Measurements from ENCODE around the gene MCHR1.
"Not testable (repeated sequence)": the region's sequence is repeated elsewhere in the genome, so short reads cannot be mapped to it uniquely, and the experiment has no call there.

The MCHR1 gene

DNA sequence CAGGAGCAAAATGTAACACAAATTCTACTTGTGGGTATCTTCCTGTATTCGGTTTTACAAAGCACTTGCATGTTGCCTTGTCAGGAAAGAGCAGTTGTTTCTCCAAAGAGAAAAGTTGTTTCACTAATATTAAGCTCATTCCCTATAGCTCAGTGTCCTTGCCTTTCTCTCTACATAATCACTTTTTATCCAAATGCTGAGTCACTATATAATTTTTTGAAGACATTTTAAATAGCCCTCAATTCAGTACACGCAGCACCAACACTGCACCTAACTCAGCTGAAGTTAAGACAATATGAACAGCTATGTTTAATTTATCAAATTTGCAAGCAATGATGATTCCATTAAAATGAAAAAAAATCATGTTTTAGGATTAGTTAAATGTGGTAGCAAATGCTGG, 28.2 kb upstream of the MCHR1 start:
- H3K27ac ChIP-seq, result no peak overlapping the region
- TF ChIP-seq, protein P1, sequence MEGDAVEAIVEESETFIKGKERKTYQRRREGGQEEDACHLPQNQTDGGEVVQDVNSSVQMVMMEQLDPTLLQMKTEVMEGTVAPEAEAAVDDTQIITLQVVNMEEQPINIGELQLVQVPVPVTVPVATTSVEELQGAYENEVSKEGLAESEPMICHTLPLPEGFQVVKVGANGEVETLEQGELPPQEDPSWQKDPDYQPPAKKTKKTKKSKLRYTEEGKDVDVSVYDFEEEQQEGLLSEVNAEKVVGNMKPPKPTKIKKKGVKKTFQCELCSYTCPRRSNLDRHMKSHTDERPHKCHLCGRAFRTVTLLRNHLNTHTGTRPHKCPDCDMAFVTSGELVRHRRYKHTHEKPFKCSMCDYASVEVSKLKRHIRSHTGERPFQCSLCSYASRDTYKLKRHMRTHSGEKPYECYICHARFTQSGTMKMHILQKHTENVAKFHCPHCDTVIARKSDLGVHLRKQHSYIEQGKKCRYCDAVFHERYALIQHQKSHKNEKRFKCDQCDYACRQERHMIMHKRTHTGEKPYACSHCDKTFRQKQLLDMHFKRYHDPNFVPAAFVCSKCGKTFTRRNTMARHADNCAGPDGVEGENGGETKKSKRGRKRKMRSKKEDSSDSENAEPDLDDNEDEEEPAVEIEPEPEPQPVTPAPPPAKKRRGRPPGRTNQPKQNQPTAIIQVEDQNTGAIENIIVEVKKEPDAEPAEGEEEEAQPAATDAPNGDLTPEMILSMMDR (conservative IDR thresholded peaks at IDR 0.05), result no peak

DNA sequence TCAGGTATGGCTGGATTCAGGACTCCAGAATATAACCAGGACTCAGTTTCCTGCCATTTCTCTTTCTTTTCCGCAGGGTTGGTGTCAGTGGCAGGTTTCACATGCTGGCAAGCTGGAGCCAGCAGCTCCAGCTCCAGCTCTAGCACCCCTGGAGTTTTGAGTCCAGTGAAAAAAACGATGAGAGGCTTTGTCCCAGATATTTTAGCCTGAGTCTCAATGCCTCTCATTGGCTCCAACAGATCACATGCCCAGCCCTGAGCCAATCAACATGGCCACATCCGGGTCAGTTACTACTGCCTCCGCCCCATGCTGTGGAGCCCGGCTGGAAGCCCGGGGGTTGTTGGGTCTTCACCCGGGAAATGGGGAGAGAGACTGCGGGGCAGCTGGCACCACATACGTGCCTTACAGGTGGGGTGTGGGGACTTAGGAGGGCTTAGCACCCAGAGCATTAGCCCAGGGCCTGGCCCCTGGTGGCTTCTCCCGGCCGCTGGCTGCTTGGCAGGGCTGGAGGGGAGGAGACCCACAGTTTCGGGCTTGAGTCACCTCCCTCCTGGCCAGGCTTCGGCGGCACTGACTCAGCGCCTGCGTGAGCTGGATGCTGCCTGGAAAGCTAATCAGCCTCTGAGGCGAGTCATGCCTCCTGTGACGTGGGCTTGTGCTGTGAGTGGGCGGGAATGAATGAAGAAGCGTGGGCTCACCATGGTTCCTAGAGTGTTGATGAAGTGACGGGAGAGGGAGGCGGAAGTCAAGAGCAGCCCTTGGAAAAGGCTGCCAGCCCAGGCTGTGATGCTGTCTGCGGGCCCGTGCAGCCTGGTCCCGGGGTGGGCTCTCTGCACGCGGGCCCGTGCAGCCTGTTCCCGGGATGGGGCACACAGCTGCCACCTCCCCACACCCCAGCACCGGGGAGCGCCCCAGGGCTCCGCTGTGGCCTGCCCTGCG, 27.5 kb upstream of the MCHR1 start:
- no peak overlapping the region for H3K27ac ChIP-seq
- TF ChIP-seq, protein P1 (conservative IDR thresholded peaks at IDR 0.05), result no peak

DNA sequence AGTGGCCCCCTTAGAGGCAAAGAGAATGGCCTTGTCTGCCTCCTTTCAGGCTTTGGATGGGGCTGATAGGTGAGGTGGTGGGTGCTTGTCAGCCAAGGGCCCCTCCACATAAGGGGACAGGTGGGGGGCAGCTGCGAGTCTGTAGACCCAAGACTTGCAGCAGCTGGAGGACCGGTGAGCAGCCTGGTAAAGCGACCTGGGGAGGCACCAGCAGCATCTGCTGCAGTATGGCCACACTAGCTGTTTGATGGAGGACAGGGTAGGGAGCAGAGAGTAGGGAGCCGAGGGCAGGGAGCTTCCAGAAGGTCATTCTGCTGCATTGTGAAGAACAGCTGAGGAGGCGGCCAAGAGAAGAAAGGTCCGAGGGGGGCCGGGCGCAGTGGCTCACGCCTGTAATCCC, 25.9 kb upstream of the MCHR1 start:
- TF ChIP-seq, protein P1 (conservative IDR thresholded peaks at IDR 0.05), result no peak

DNA sequence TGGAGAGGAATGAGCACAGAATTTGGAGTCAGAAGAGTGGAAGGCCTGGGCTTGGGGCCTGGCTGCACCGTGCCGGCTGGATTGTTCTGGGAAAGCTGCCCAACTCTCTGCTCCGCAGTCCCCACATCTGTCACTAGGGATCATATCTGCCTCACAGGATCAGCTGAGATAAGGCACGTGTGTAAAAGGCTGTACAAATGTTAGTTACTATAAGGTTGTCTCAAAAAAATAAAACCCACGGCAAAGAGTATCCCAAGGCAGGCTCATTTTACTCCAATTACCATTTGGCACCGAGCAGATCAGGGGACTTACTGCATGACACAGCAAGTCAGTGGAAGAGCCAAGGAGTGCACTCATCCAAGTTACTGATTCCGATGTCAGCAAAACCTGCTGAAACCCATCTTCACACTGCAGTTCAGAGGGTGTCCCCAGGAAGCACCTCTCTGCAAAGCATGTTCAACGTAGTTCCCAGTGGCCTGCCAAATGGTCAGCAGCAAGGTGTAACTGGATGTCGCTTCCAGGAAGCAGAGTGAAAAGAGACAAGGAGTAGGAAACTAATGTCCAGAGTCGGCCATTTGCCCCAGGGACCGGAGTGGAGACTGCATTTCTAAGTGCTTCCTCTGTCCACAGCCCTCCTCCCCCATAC, 24.6 kb upstream of the MCHR1 start:
- peak overlapping the region; percentile 93 for H3K27ac ChIP-seq
- TF ChIP-seq, protein P1 (conservative IDR thresholded peaks at IDR 0.05), result peak; percentile 42

More for the DNA sequence above, 25.9 kb upstream of the MCHR1 start:
- H3K27ac ChIP-seq, result peak overlapping the region; percentile 93

DNA sequence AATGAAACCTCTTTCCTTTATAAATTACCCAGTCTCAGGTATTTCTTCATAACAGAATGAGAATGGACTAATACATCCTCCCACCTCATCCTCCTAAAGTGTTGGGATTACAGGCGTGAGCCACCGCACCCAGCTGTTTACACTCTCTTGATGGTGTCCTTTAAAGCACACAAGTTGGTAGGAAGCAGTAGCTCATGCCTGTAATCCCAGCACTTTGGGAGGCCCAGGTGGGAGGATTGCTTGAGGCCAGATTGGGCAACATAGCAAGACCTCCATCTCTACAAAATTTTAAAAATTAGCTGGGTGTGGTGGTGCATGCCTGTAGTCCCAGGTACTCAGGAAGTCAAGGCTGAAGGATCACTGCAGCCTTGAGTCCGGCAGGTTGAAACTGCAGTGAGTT, 23.3 kb upstream of the MCHR1 start:
- peak overlapping the region; percentile 93 for H3K27ac ChIP-seq

DNA sequence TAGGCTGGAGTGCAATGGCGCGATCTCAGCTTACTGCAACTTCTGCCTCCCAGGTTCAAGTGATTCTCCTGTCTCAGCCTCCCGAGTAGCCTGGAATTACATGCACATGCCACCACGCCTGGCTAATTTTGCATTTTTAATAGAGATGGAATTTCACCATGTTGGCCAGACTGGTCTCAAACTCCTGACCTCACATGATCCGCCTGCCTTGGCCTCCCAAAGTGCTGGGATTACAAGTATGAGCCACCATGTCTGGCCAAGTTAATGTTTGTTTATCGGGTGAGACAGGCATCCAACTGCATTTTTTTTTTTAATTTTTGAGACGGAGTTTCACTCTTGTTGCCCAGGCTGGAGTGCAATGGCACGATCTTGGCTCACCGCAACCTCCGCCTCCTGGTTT, 22.6 kb upstream of the MCHR1 start:
- not testable (repeated sequence) for H3K27ac ChIP-seq

DNA sequence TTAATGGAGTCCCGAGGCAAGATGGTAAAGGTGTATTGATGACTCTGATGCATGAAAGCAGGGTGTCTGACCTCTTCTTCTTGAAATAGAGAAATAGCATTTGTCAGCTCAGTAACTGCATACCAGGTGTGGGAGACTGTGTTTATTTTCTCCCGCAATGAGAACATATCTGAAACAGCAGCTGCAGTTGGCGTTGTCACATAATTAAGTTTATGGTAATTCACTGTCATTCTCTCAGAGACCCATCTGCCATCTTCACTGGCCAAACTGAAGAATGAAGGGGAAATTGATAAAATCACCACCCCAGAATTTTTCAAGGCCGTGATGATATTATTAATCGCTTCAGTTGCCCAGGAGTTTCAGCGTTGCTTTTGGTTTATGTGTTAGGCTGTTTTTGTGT, 20.1 kb upstream of the MCHR1 start:
- TF ChIP-seq, protein P1 (conservative IDR thresholded peaks at IDR 0.05), result no peak

DNA sequence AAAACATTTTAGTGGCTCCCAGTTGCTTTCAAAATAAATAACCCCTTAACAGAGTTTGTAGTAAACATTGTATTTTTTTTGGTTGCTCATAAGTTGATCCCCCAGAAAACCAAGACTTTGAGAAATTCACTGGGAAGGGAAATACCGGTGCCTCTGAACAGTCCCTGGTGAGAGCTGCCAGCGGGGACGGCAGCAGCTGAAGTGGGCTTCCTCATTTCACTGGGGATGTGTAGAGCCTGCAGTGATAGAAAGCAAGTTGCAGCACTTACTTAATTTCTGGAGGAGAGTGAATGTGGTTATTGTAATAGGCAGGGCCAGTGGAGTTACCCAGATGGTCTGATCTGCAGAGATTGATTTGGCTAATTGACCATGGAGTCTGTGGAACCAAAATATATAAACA, 18.6 kb upstream of the MCHR1 start:
- TF ChIP-seq, protein P1 (conservative IDR thresholded peaks at IDR 0.05), result no peak

More for the DNA sequence above, 20.1 kb upstream of the MCHR1 start:
- no peak overlapping the region for H3K27ac ChIP-seq

More for the DNA sequence above, 18.6 kb upstream of the MCHR1 start:
- no peak overlapping the region for H3K27ac ChIP-seq
